Choroid plexus epithelial cell (primary cell): ENCODE measurements around the gene KDM4E.
A peak's percentile ranks its signal among the peaks of the same experiment; 100 is the strongest.
"Not testable (repeated sequence)": the region's sequence is repeated elsewhere in the genome, so short reads cannot be mapped to it uniquely, and the experiment has no call there.

Experiments used
- DNase-seq: peaks from one replicate; pipeline ENCODE4 v3.0.0-alpha.2; 2010; ENCODE audit warnings: low read depth
- H3K4me3 ChIP-seq: 2 replicates; pipeline ENCODE4 v1.5.1; 2011; ENCODE audit warnings: low read depth, mild to moderate bottlenecking, control low read depth, low read length, moderate library complexity
- TF ChIP-seq, protein P1 (sequence below): conservative IDR thresholded peaks from 2 replicates; pipeline ENCODE4 v1.5.1; 2011; ENCODE audit warnings: low read depth, mild to moderate bottlenecking, control low read depth, inconsistent platforms, low read length, moderate library complexity

KDM4E gene

GRCh38 chr11:95033051-95033450 lies 8.0 kb downstream of the KDM4E start:
- no peak for DNase-seq
- TF ChIP-seq, protein P1, sequence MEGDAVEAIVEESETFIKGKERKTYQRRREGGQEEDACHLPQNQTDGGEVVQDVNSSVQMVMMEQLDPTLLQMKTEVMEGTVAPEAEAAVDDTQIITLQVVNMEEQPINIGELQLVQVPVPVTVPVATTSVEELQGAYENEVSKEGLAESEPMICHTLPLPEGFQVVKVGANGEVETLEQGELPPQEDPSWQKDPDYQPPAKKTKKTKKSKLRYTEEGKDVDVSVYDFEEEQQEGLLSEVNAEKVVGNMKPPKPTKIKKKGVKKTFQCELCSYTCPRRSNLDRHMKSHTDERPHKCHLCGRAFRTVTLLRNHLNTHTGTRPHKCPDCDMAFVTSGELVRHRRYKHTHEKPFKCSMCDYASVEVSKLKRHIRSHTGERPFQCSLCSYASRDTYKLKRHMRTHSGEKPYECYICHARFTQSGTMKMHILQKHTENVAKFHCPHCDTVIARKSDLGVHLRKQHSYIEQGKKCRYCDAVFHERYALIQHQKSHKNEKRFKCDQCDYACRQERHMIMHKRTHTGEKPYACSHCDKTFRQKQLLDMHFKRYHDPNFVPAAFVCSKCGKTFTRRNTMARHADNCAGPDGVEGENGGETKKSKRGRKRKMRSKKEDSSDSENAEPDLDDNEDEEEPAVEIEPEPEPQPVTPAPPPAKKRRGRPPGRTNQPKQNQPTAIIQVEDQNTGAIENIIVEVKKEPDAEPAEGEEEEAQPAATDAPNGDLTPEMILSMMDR = no peak
- H3K4me3 ChIP-seq = no peak overlapping the region

DNA sequence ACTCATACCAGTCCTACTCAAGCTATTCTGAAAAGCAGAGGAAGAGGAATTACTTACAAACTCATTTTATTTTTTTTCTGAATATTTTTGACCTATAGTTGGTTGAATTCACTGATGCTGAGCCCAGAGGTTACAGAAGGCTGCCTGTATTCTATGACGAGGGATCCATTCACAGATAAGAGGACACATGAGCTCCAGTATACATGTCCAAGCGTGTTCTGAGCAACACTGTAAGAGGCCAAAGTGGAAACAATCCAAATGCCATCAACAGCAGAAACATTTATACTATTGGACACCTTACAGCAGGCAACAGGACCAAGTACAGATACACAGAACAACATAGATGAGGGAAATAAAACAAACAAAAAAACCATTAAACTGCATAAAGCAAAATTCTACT lies 10.3 kb downstream of the KDM4E start:
- TF ChIP-seq, protein P1 = no peak
- no peak overlapping the region for H3K4me3 ChIP-seq
- DNase-seq = no peak

GRCh38 chr11:95037356-95038035 lies 12.4 kb downstream of the KDM4E start:
- TF ChIP-seq, protein P1 = peak; percentile 32
- H3K4me3 ChIP-seq = peak overlapping the region; percentile 58
- peak; percentile 18 for DNase-seq

- H3K4me3 ChIP-seq = no peak overlapping the region
- TF ChIP-seq, protein P1 = no peak
- no peak for DNase-seq
These were observed 17.2 kb downstream of the KDM4E start for GRCh38 chr11:95042239-95042638.

GRCh38 chr11:95042906-95043305 lies 17.8 kb downstream of the KDM4E start:
- TF ChIP-seq, protein P1 = no peak
- H3K4me3 ChIP-seq = no peak overlapping the region
- DNase-seq = no peak

DNA sequence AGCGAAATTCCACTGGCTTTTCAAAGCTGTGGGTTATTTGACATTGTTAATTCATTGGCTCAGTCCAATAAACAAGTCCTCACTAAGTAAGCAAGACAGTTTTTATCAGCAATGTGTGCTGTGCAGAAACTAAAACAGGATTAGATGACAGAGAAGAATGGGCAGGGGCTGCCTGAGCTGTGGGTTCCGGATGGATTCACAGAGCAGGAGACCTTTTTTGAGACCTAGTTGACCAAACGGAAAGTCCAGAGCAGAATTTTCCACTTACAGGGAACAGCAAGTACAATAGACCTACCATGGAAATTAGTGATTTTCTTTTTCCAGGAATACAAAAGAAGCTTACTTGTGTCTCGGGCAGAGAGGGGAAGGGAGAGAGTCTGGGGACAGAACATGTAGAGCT lies 19.0 kb downstream of the KDM4E start:
- TF ChIP-seq, protein P1 = no peak
- DNase-seq = no peak

GRCh38 chr11:95045812-95046211 lies 20.8 kb downstream of the KDM4E start:
- TF ChIP-seq, protein P1 = no peak
- DNase-seq = no peak
- H3K4me3 ChIP-seq = no peak overlapping the region

More for the DNA sequence above, 19.0 kb downstream of the KDM4E start:
- H3K4me3 ChIP-seq = no peak overlapping the region

- not testable (repeated sequence) for H3K4me3 ChIP-seq, DNase-seq
These were observed 24.1 kb downstream of the KDM4E start, which contains the start of gene KDM4F for GRCh38 chr11:95049122-95049521. TSS of gene KDM4F (plus strand) at chr11:95049422.
